Measurements from ENCODE around the gene ZDHHC11B.
"Not testable (repeated sequence)": the region's sequence is repeated elsewhere in the genome, so short reads cannot be mapped to it uniquely, and the experiment has no call there.

ZDHHC11B gene

GRCh38 chr5:681317-682191 lies 103.0 kb downstream of the ZDHHC11B start:
- not testable (repeated sequence) for H2AK5ac ChIP-seq (ENCODE audit: low read length, severe bottlenecking); H3K18ac ChIP-seq (ENCODE audit: low read depth in 1 of 2, low read length in 2 of 2); H2BK5ac ChIP-seq (ENCODE audit: low read depth, low read length, poor library complexity, severe bottlenecking); H3K4me3 ChIP-seq (ENCODE audit: insufficient read depth in 1 of 2, low read depth in 1 of 2, low read length in 2 of 2); H2BK120ac ChIP-seq (ENCODE audit: low read depth, low read length); DNase-seq; H3K14ac ChIP-seq (ENCODE audit: low read length in 2 of 2); H2AFZ ChIP-seq (ENCODE audit: low read depth, low read length); H3K23ac ChIP-seq (ENCODE audit: low read length in 2 of 2); H3K9ac ChIP-seq (ENCODE audit: low read length); H4K8ac ChIP-seq (ENCODE audit: low read length); H3K4me1 ChIP-seq (ENCODE audit: control insufficient read depth, insufficient read depth, low read depth, low read length); H4K91ac ChIP-seq (ENCODE audit: low read length); H3K4me2 ChIP-seq (ENCODE audit: low read length, poor library complexity, severe bottlenecking); H3K9me3 ChIP-seq (ENCODE audit: control insufficient read depth, low read length); H2BK15ac ChIP-seq (ENCODE audit: low read depth, poor library complexity, severe bottlenecking); H3K27ac ChIP-seq (ENCODE audit: low read length, poor library complexity, severe bottlenecking); H3K36me3 ChIP-seq (ENCODE audit: control insufficient read depth in 1 of 2, insufficient read depth in 2 of 2, low read depth in 1 of 2, low read length in 2 of 2); H3K79me1 ChIP-seq (replicated peaks; ENCODE audit: low read length, poor library complexity, severe bottlenecking); H3K4ac ChIP-seq (ENCODE audit: low read depth in 1 of 2, low read length in 2 of 2); H2BK12ac ChIP-seq (ENCODE audit: low read length in 2 of 2)
- peaks cover 4 to 16% of the 10 kb centered on the region in 2 experiments for H3K27me3 ChIP-seq (ENCODE audit: control insufficient read depth in 1 of 2, insufficient read depth in 1 of 2, low read length in 2 of 2)
- 86% methylated on average over 7 of the region's 17 CpGs for WGBS

GRCh38 chr5:680836-681235 lies 103.7 kb downstream of the ZDHHC11B start:
- WGBS, result 87% methylated on average over 13 of the region's 13 CpGs
- not testable (repeated sequence) for H2BK15ac ChIP-seq (ENCODE audit: low read depth, poor library complexity, severe bottlenecking); H3K18ac ChIP-seq (ENCODE audit: low read depth in 1 of 2, low read length in 2 of 2); H2AFZ ChIP-seq (ENCODE audit: low read depth, low read length); H2BK12ac ChIP-seq (ENCODE audit: low read length in 2 of 2); H3K36me3 ChIP-seq (ENCODE audit: control insufficient read depth in 1 of 2, insufficient read depth in 2 of 2, low read depth in 1 of 2, low read length in 2 of 2); H2AK5ac ChIP-seq (ENCODE audit: low read length, severe bottlenecking); H2BK120ac ChIP-seq (ENCODE audit: low read depth, low read length); H3K27ac ChIP-seq (ENCODE audit: low read length, poor library complexity, severe bottlenecking); H3K79me1 ChIP-seq (replicated peaks; ENCODE audit: low read length, poor library complexity, severe bottlenecking); H3K14ac ChIP-seq (ENCODE audit: low read length in 2 of 2); H4K8ac ChIP-seq (ENCODE audit: low read length); H3K9ac ChIP-seq (ENCODE audit: low read length); H3K4me3 ChIP-seq (ENCODE audit: insufficient read depth in 1 of 2, low read depth in 1 of 2, low read length in 2 of 2); H3K23ac ChIP-seq (ENCODE audit: low read length in 2 of 2); DNase-seq; H3K4ac ChIP-seq (ENCODE audit: low read depth in 1 of 2, low read length in 2 of 2); H3K4me2 ChIP-seq (ENCODE audit: low read length, poor library complexity, severe bottlenecking); H4K91ac ChIP-seq (ENCODE audit: low read length); H2BK5ac ChIP-seq (ENCODE audit: low read depth, low read length, poor library complexity, severe bottlenecking); H3K9me3 ChIP-seq (ENCODE audit: control insufficient read depth, low read length); H3K4me1 ChIP-seq (ENCODE audit: control insufficient read depth, insufficient read depth, low read depth, low read length)
- H3K27me3 ChIP-seq (ENCODE audit: control insufficient read depth in 1 of 2, insufficient read depth in 1 of 2, low read length in 2 of 2), result peaks cover 4 to 23% of the 10 kb centered on the region in 2 experiments

- H3K9me3 ChIP-seq (ENCODE audit: control insufficient read depth, low read length); H2AFZ ChIP-seq (ENCODE audit: low read depth, low read length); H2BK15ac ChIP-seq (ENCODE audit: low read depth, poor library complexity, severe bottlenecking); H3K4me1 ChIP-seq (ENCODE audit: control insufficient read depth, insufficient read depth, low read depth, low read length); H2BK120ac ChIP-seq (ENCODE audit: low read depth, low read length); H3K4ac ChIP-seq (ENCODE audit: low read depth in 1 of 2, low read length in 2 of 2); H2BK5ac ChIP-seq (ENCODE audit: low read depth, low read length, poor library complexity, severe bottlenecking); H3K18ac ChIP-seq (ENCODE audit: low read depth in 1 of 2, low read length in 2 of 2); H3K79me1 ChIP-seq (replicated peaks; ENCODE audit: low read length, poor library complexity, severe bottlenecking); H3K36me3 ChIP-seq (ENCODE audit: control insufficient read depth in 1 of 2, insufficient read depth in 2 of 2, low read depth in 1 of 2, low read length in 2 of 2); H3K4me2 ChIP-seq (ENCODE audit: low read length, poor library complexity, severe bottlenecking); H2AK5ac ChIP-seq (ENCODE audit: low read length, severe bottlenecking); H2BK12ac ChIP-seq (ENCODE audit: low read length in 2 of 2); H3K14ac ChIP-seq (ENCODE audit: low read length in 2 of 2); H4K8ac ChIP-seq (ENCODE audit: low read length); H3K23ac ChIP-seq (ENCODE audit: low read length in 2 of 2); H3K4me3 ChIP-seq (ENCODE audit: insufficient read depth in 1 of 2, low read depth in 1 of 2, low read length in 2 of 2); H4K91ac ChIP-seq (ENCODE audit: low read length); H3K27ac ChIP-seq (ENCODE audit: low read length, poor library complexity, severe bottlenecking); DNase-seq; H3K9ac ChIP-seq (ENCODE audit: low read length): not testable (repeated sequence)
- H3K27me3 ChIP-seq (ENCODE audit: control insufficient read depth in 1 of 2, insufficient read depth in 1 of 2, low read length in 2 of 2), result peaks cover 0 to 22% of the 10 kb centered on the region in 2 experiments
- WGBS, result no CpG with 5 or more reads among the region's 32 CpGs
These were observed 104.3 kb downstream of the ZDHHC11B start for GRCh38 chr5:680118-680795.

GRCh38 chr5:679166-679895 lies 105.2 kb downstream of the ZDHHC11B start:
- H3K23ac ChIP-seq (ENCODE audit: low read length in 2 of 2); H2BK15ac ChIP-seq (ENCODE audit: low read depth, poor library complexity, severe bottlenecking); H3K14ac ChIP-seq (ENCODE audit: low read length in 2 of 2); H3K9me3 ChIP-seq (ENCODE audit: control insufficient read depth, low read length); H2BK12ac ChIP-seq (ENCODE audit: low read length in 2 of 2); H4K91ac ChIP-seq (ENCODE audit: low read length); H3K27ac ChIP-seq (ENCODE audit: low read length, poor library complexity, severe bottlenecking); H2BK5ac ChIP-seq (ENCODE audit: low read depth, low read length, poor library complexity, severe bottlenecking); H3K4me2 ChIP-seq (ENCODE audit: low read length, poor library complexity, severe bottlenecking); H3K4me3 ChIP-seq (ENCODE audit: insufficient read depth in 1 of 2, low read depth in 1 of 2, low read length in 2 of 2); H2AFZ ChIP-seq (ENCODE audit: low read depth, low read length); H4K8ac ChIP-seq (ENCODE audit: low read length); H3K79me1 ChIP-seq (replicated peaks; ENCODE audit: low read length, poor library complexity, severe bottlenecking); H3K4ac ChIP-seq (ENCODE audit: low read depth in 1 of 2, low read length in 2 of 2); H2AK5ac ChIP-seq (ENCODE audit: low read length, severe bottlenecking); H3K36me3 ChIP-seq (ENCODE audit: control insufficient read depth in 1 of 2, insufficient read depth in 2 of 2, low read depth in 1 of 2, low read length in 2 of 2); H3K18ac ChIP-seq (ENCODE audit: low read depth in 1 of 2, low read length in 2 of 2); DNase-seq; H3K9ac ChIP-seq (ENCODE audit: low read length); H2BK120ac ChIP-seq (ENCODE audit: low read depth, low read length): not testable (repeated sequence)
- Histone ChIP-seq H3K27me3 (ENCODE audit: control insufficient read depth in 1 of 2, insufficient read depth in 1 of 2, low read length in 2 of 2) (peaks cover 3 to 22% of the 10 kb centered on the region in 2 experiments), H3K4me1 (ENCODE audit: control insufficient read depth, insufficient read depth, low read depth, low read length) (peaks cover 12% of the 10 kb centered on the region)
- 80% methylated on average over 2 of the region's 17 CpGs for WGBS

Data from mesenchymal stem cell (in vitro differentiated cells and primary cell).